ENCODE results near the gene CDKN1C. TPM values are rescaled to one million over a fixed set of nuclear protein-coding genes. Genes with fewer than 3 reads are reported as not detected.
A peak's percentile ranks its signal among the peaks of the same experiment; 100 is the strongest.

CDKN1C gene
- total and polyA plus RNA-seq, 2 of the 8 experiments (the other 6 are each of a cell fraction or from before 2014, with no cell fraction given): 12.8 to 14.1 TPM

DNA sequence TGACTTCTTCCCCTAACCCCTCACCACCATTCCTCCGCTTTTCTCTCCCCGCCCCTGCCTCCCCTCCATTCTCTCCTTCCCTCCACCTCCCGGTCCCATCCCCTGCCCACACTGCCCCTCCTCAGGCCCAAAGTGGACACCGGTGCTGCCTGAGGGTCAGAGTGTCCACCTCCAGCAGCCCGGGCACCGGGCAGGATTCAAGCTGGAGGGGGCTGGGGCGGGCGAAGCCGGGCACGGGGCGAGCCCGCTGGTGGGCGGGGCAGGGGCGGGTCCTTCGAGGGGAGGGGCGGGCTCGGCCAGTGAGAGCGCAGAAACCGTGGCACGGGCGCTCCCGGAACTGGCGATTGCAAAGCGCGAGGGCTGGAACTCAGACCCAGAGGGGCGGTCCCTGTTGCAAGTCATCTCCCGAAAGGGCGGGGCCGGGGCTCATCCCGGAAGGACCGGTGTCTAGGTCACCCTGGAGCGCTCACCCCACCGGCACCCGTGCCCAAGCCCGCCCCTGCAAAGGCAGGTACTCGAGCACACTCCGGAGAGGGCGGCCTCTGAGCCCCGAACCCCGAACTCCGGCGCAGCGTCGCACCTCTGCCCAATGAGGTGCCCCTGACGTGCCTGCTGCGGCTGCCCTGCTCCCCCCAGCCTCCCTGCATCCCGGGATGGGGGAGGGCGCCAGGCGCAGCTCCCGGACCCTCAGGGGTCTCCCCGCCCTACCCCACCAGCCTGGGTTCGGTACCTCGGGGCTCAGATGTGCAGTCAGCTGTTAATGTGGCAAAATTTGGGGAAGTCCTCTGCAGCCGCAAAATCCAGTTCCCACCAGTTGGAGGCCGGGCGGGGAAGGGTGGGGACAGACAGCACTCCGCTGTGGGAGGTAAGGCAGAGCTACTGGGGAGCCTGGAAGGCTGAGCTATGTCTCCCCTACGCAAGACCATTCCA lies 16.5 kb upstream of the CDKN1C start:
- peak overlapping the region; percentile 78 for H4K5ac ChIP-seq (ENCODE audit: insufficient read length, low read depth, low read length)
- peak overlapping the region; percentile 95; the same call in 1 of the 2 replicates for H2BK15ac ChIP-seq (ENCODE audit: low read length)
- peak overlapping the region; percentile 60; the same call in 1 of the 2 replicates for H4K8ac ChIP-seq (ENCODE audit: extremely low read depth, insufficient read depth, low read length)
- H4K91ac ChIP-seq (replicated peaks; ENCODE audit: insufficient read length, low read length): peak overlapping the region; percentile 23
- no peaks in the 10 kb centered on the region for H4K20me1 ChIP-seq (replicated peaks in 1 of 2; ENCODE audit: control insufficient read depth in 1 of 2, insufficient read depth in 2 of 2, low read length in 2 of 2)
- peak overlapping the region; percentile 92; the same call in 1 of the 2 replicates for H2BK12ac ChIP-seq (ENCODE audit: low read depth, low read length)
- H3K14ac ChIP-seq (ENCODE audit: insufficient read length): no peak overlapping the region
- no peaks in the 10 kb centered on the region for H3K79me2 ChIP-seq (ENCODE audit: control insufficient read depth in 1 of 2, insufficient read depth in 2 of 2, low read length in 2 of 2)
- peak overlapping the region; percentile 93 for H3K18ac ChIP-seq (ENCODE audit: extremely low read depth, low read length)
- no peak overlapping the region for H3K23ac ChIP-seq (ENCODE audit: insufficient read length)
- peak overlapping the region; percentile 8 to 71 (median 34); a peak in 3 of 7 replicates for H3K9ac ChIP-seq (replicated peaks in 1 of 4; ENCODE audit: extremely low read depth in 1 of 4, low read depth in 3 of 4, low read length in 3 of 4)
- 7% methylated on average over 20 of the region's 58 CpGs; no CpG with 5 or more reads in 1 of the 2 experiments for WGBS, 2 experiments (ENCODE audit: extremely low coverage in 1 of 2, insufficient coverage in 1 of 2, insufficient read length in 1 of 2, insufficient replicate concordance in 2 of 2, low coverage in 1 of 2, low lambda C conversion rate in 2 of 2, missing lambda C conversion rate in 1 of 2)
- H3K4me2 ChIP-seq (ENCODE audit: insufficient read depth in 1 of 2, low read depth in 2 of 2, low read length in 2 of 2): peak overlapping the region; percentile 80 to 92
- H3K4me3 ChIP-seq (ENCODE audit: extremely low read depth in 1 of 4, insufficient read depth in 2 of 4, low read depth in 3 of 4, low read length in 4 of 4): peak overlapping the region; percentile 72 to 94 (median 76)
- FAIRE-seq: no peak
- peak overlapping the region; percentile 85; the same call in 1 of the 2 replicates for H2BK5ac ChIP-seq (ENCODE audit: low read depth, low read length)
- H3K27me3 ChIP-seq (replicated peaks in 1 of 4; ENCODE audit: control insufficient read depth in 3 of 4, extremely low read depth in 1 of 4, insufficient read depth in 3 of 4, low read length in 3 of 4): peaks cover 0 to 25% (median 5%) of the 10 kb centered on the region in 4 experiments; a peak in 4 of 7 replicates
- H3K9me3 ChIP-seq (ENCODE audit: insufficient read depth in 2 of 2, low read depth in 1 of 2, low read length in 1 of 2): no peaks in the 10 kb centered on the region
- peak; percentile 73 to 92 for DNase-seq (ENCODE audit: low read depth in 1 of 2, low spot score in 2 of 2)
- H3K23me2 ChIP-seq (ENCODE audit: low read depth, low read length): peaks cover 7% of the 10 kb centered on the region; the same call in 1 of the 2 replicates
- ChIA-PET CTCF (ENCODE audit: partially characterized antibody) (interaction anchor here (0.8 to 6.2 kb wide), 5 partner anchors 10 to 370 kb away, joined by 3 to 68 read pairs (median 5); partner anchors contain the start of gene PHLDA2), POLR2A (ENCODE audit: partially characterized antibody) (interaction anchor here (0.7 to 4.9 kb wide), 3 partner anchors 10 to 27 kb away, joined by 3 to 20 read pairs (median 6); partner anchors contain the start of gene PHLDA2)
- no peaks in the 10 kb centered on the region for H3K79me1 ChIP-seq (ENCODE audit: low read depth, low read length)
- peak overlapping the region; percentile 34; the same call in 1 of the 2 replicates for H3K27ac ChIP-seq (ENCODE audit: low read depth, low read length)
- H2BK20ac ChIP-seq (ENCODE audit: low read length): 0 out of 2 replicates have a peak overlapping the region, but pooled peaks have one; percentile 95
- H3K56ac ChIP-seq (replicated peaks; ENCODE audit: insufficient read length, low read depth, low read length): no peak overlapping the region
- H3K4me1 ChIP-seq (replicated peaks in 1 of 4; ENCODE audit: control insufficient read depth in 3 of 4, insufficient read depth in 4 of 4, low read length in 3 of 4): peaks cover 0 to 19% (median 14%) of the 10 kb centered on the region in 4 experiments; a peak in 5 of 7 replicates
- H2AFZ ChIP-seq (ENCODE audit: low read length): peak overlapping the region; percentile 80; the same call in 1 of the 2 replicates
- peak overlapping the region; percentile 38 for H2BK120ac ChIP-seq (replicated peaks; ENCODE audit: low read depth, low read length)
- H2AK5ac ChIP-seq (ENCODE audit: low read depth, low read length): no peak overlapping the region
- H3K4ac ChIP-seq (replicated peaks; ENCODE audit: insufficient read length, low read depth, low read length): peak overlapping the region; percentile 98
- H3K36me3 ChIP-seq (ENCODE audit: control insufficient read depth in 2 of 4, insufficient read depth in 4 of 4, low read length in 3 of 4): no peaks in the 10 kb centered on the region
- TF ChIP-seq ZNF274 (IDR thresholded peaks at IDR 0.05; ENCODE audit: borderline replicate concordance, extremely low read depth, low read length) (no peak), YY1 (IDR thresholded peaks at IDR 0.05; ENCODE audit: low read depth, low read length) (no peak), POLR2AphosphoS5 (IDR thresholded peaks at IDR 0.05; ENCODE audit: low read depth, low read length) (no peak), SP4 (IDR thresholded peaks at IDR 0.05; ENCODE audit: low read length) (no peak; the same call in 1 of the 2 replicates), SP2 (IDR thresholded peaks at IDR 0.05; ENCODE audit: low read length) (no peak), TAF1 (IDR thresholded peaks at IDR 0.05; ENCODE audit: low read depth, low read length) (peak; percentile 49; the same call in 1 of the 2 replicates), TEAD4 (IDR thresholded peaks at IDR 0.05; ENCODE audit: low read depth, low read length) (0 out of 2 replicates have a peak, but pooled peaks have one; percentile 6), EZH2 (IDR thresholded peaks at IDR 0.05; ENCODE audit: low read depth, low read length, severe bottlenecking) (no peak), KDM4A (IDR thresholded peaks at IDR 0.05; ENCODE audit: low read depth, low read length, severe bottlenecking) (peak; percentile 88), MAFK (IDR thresholded peaks at IDR 0.05; ENCODE audit: low read depth, low read length) (no peak), HDAC6 (IDR thresholded peaks at IDR 0.05; ENCODE audit: low read depth, low read length) (no peak)

All from H1 (cell line).